Gastrocnemius medialis (tissue), 4 donors: Measurements from ENCODE around the gene F8A1.

ENCODE experiments used
- CTCF ChIP-seq, 5 experiments: fragments of 450-650 bp in 3 of 5; fragments of 200-600 bp in 2 of 5; sonication (generic) in 2 of 5; IDR thresholded peaks in 4 of 5; conservative IDR thresholded peaks in 1 of 5; 1 replicate in 4 of 5; 2 replicates in 1 of 5; pipeline ENCODE4 v1.5.1; 2016 to 2019; ENCODE audit warnings: antibody characterized with exemption in 5 of 5, mild to moderate bottlenecking in 3 of 5, moderate library complexity in 3 of 5
- POLR2A ChIP-seq, 2 donors: fragments of 450-650 bp; IDR thresholded peaks; one replicate each; pipeline ENCODE4 v1.6.1; 2017; ENCODE audit warnings: antibody characterized with exemption in 2 of 2, mild to moderate bottlenecking in 2 of 2, moderate library complexity in 2 of 2

- no peak for TF ChIP-seq CTCF (IDR thresholded peaks at IDR 0.05 in 4 of 5, conservative IDR thresholded peaks at IDR 0.05 in 1 of 5)
- TF ChIP-seq POLR2A (IDR thresholded peaks at IDR 0.05) = no peak
Observed at GRCh38 chrX:154914052-154914451, 27.9 kb downstream of the F8A1 start.
